LHCN-M2 (cell line): ENCODE results near the gene PRKCG. TPM values are rescaled to one million over a fixed set of nuclear protein-coding genes. Genes with fewer than 3 reads are reported as not detected.
"Not testable (repeated sequence)": the region's sequence is repeated elsewhere in the genome, so short reads cannot be mapped to it uniquely, and the experiment has no call there.

Experiments
- DNase-seq: peaks from one replicate; pipeline ENCODE4 v3.0.0-alpha.2; 2012; ENCODE audit warnings: low read depth
- polyA plus RNA-seq: library from polyadenylated mRNA; unstranded; fragments of >200 nt; gene quantifications from one replicate; pipeline ENCODE4 v1.2.1, GENCODE V29; 2012; ENCODE audit warnings: missing spikeins
- total RNA-seq: library from RNA; depleted of rRNA; stranded (reverse); fragments of >200 nt; gene quantifications from 2 replicates; pipeline ENCODE4 v1.2.3, GENCODE V29; 2014; rRNA removed

PRKCG gene
- not detected in 2 replicates for total RNA-seq
- polyA plus RNA-seq: 0.02 TPM

GRCh38 chr19:53881482-53882390 lies at the start of gene PRKCG:
Gene PRKCG (plus strand): TSS chr19:53882197. CDS start chr19:53882495, 298 bp downstream.
- peak; percentile 9 for DNase-seq

- DNase-seq: not testable (repeated sequence)
Observed at GRCh38 chr19:53832861-53833260, 49.1 kb upstream of the PRKCG start.

- not testable (repeated sequence) for DNase-seq
Observed at GRCh38 chr19:53838446-53838845, 43.6 kb upstream of the PRKCG start.

GRCh38 chr19:53840241-53840640 lies 41.8 kb upstream of the PRKCG start:
- DNase-seq: not testable (repeated sequence)

- peak; percentile 83 for DNase-seq
Observed at GRCh38 chr19:53840914-53841313, 41.1 kb upstream of the PRKCG start.

- no peak for DNase-seq
Observed at GRCh38 chr19:53844849-53845246, 37.1 kb upstream of the PRKCG start.

GRCh38 chr19:53847555-53847954 lies 34.4 kb upstream of the PRKCG start:
- no peak for DNase-seq

GRCh38 chr19:53849237-53849676 lies 32.7 kb upstream of the PRKCG start:
- no peak for DNase-seq

GRCh38 chr19:53853707-53854106 lies 28.3 kb upstream of the PRKCG start:
- no peak for DNase-seq

- no peak for DNase-seq
Observed at GRCh38 chr19:53864308-53864836, 17.6 kb upstream of the PRKCG start.

- DNase-seq: peak; percentile 13
Observed at GRCh38 chr19:53865523-53865917, 16.5 kb upstream of the PRKCG start.

- DNase-seq: peak; percentile 27
Observed at GRCh38 chr19:53865918-53866864, 15.8 kb upstream of the PRKCG start.

GRCh38 chr19:53866865-53867224 lies 15.2 kb upstream of the PRKCG start:
- DNase-seq: no peak

- DNase-seq: peak; percentile 98
Observed at GRCh38 chr19:53867225-53868090, 14.5 kb upstream of the PRKCG start, which contains the start of gene MYADM. Gene MYADM (plus strand): TSS chr19:53867883. CDS start chr19:53873530, 5,647 bp downstream.

- peak; percentile 38 for DNase-seq
Observed at GRCh38 chr19:53868091-53868891, 13.7 kb upstream of the PRKCG start.

- DNase-seq: peak; percentile 79
Observed at GRCh38 chr19:53868892-53869804, 12.8 kb upstream of the PRKCG start.

GRCh38 chr19:53869805-53870484 lies 12.1 kb upstream of the PRKCG start:
- not testable (repeated sequence) for DNase-seq

- no peak for DNase-seq
Observed at GRCh38 chr19:53870485-53870844, 11.5 kb upstream of the PRKCG start.
